Activated naive CD4-positive, alpha-beta T cell treated with anti-CD3 and anti-CD28 coated beads, Interleukin-2, amount 50 U/mL, for 72 hours (primary cell): ENCODE data around the gene STARD4. TPM values are rescaled to one million over a fixed set of nuclear protein-coding genes. Genes with fewer than 3 reads are reported as not detected.
A peak's percentile ranks its signal among the peaks of the same experiment; 100 is the strongest.

Experiments
- ATAC-seq, 2 donors: fragments of 150-1000 bp; cut with Tn5 transposase; 2 replicates each; pipeline ENCODE4 v1.10.0; 2021; ENCODE audit warnings: mild to moderate bottlenecking in 2 of 2, moderate library complexity in 2 of 2
- DNase-seq, 2 donors: peaks; one replicate each; pipeline ENCODE4 v3.0.0; 2021 to 2022; ENCODE audit warnings: low spot score in 2 of 2
- H3K27ac Mint-ChIP-seq, 2 donors: one replicate each; pipeline ENCODE4 v1.8.0; 2022; ENCODE audit warnings: mild to moderate bottlenecking in 2 of 2, mixed read lengths in 2 of 2
- H3K36me3 Mint-ChIP-seq, 2 donors: one replicate each; pipeline ENCODE4 v1.8.0; 2022; ENCODE audit warnings: mixed read lengths in 2 of 2
- H3K9me3 Mint-ChIP-seq, 2 donors: one replicate each; pipeline ENCODE4 v1.8.0; 2022; ENCODE audit warnings: mixed read lengths in 2 of 2
- total RNA-seq, 2 donors: library from RNA; stranded (reverse); gene quantifications; one replicate each; pipeline ENCODE4 v1.2.3, GENCODE V29; 2022

The STARD4 gene
- 100 to 1,000 TPM in 1 of 2 donors, 10 to 100 TPM in 1; 43.0 to 108 TPM for total RNA-seq

DNA sequence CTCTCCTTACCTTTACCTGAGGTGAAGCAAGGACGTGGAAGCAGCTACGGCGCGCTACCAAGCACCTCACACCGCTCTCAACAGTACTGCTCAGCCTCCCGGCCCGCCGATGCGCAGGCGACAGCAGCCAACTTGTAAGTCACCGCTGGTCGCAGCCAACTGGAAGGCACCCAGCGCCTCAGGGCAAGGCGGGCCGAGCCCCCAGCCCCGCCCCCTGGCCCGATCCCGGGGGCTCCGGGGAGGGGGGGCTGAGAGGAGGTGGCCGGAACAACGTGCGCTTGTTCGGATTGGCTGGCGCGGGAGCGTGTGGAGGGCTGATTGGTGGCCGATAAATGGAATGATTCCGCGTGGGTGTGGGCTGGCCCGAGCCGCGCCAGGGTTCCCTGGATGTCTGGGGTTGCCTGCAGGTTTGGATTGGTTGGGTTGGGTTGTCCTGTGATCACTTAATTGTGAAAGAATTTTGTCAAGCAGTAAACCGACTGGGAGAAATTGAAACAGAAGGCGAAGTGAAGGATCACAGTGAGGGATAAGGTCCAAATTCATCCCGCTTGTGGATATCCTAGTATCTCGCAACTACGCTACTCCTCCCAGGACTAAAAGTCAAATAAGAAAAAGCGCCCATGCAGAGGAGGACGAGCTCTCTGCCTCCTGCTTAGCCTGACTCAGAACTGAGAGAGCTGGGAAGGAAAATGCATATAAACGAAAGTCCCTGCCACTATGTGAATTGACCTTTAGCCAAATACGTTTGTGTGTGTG lies at the start of gene STARD4:
Gene STARD4, minus strand, starts transcription at position 161 of the 756 bp plus-strand sequence. CDS start 5,102 bp downstream, outside the sequence.
- DNase-seq (peak; percentile 92 to 95), ATAC-seq (peak; percentile 89 to 96)
- Mint-ChIP-seq H3K36me3 (peaks cover 13 to 16% of the 10 kb centered on the region in 2 donors), H3K9me3 (no peaks in the 10 kb centered on the region), H3K27ac (peak within 1 kb of the TSS; percentile 99)

GRCh38 chr5:111559680-111560079 lies 47.3 kb upstream of the STARD4 start:
- DNase-seq (no peak), ATAC-seq (no peak)
- Mint-ChIP-seq H3K27ac (no peak overlapping the region), H3K36me3 (peaks cover 7 to 12% of the 10 kb centered on the region in 2 donors), H3K9me3 (peaks cover 8 to 9% of the 10 kb centered on the region in 2 donors)

- ATAC-seq (no peak), DNase-seq (no peak)
- Mint-ChIP-seq H3K27ac (no peak overlapping the region), H3K36me3 (peaks cover 7 to 12% of the 10 kb centered on the region in 2 donors), H3K9me3 (peaks cover 8 to 9% of the 10 kb centered on the region in 2 donors)
These were observed 45.4 kb upstream of the STARD4 start for GRCh38 chr5:111557686-111558085.

DNA sequence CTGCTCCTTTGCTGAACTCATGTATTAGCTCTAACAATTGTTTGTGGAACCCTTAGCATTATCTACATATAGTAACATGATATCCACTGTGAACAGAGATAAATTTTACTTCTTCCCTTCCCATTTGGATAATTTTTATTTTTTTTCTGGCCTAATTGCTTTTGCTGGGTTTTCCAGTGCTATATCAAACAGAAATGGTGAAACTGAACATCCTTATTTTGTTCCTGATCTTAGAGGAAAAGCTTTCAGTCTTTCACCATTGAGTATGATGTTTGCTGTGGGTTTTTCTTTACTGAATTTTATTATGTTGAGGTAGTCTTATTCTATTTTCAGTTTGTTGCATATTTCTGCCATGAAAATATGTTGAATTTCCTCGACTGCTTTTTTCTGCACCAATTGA lies 44.8 kb upstream of the STARD4 start:
- ATAC-seq (no peak), DNase-seq (no peak)
- H3K9me3 Mint-ChIP-seq = peaks cover 8 to 9% of the 10 kb centered on the region in 2 donors
- H3K27ac Mint-ChIP-seq = no peak overlapping the region
- peaks cover 7 to 12% of the 10 kb centered on the region in 2 donors for H3K36me3 Mint-ChIP-seq

DNA sequence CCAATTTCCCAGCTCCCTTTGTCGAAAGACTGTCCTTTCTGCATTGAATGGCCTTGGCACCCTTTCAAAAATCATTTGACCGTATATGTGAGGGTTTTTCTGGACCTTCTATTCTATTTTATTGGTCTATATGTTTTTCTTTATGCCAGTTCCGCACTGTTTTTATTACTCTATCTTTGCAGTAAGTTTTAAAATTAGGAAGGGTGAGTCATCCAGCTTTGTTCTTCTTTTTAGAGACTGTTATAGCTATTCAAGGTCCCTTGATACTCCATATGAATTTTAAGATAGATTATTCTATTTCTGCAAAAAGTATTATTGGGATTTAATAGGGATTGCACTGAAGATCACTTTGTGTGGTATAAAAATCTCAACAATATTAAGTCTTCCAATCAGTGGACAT lies 44.2 kb upstream of the STARD4 start:
- Mint-ChIP-seq H3K9me3 (peaks cover 8 to 9% of the 10 kb centered on the region in 2 donors), H3K27ac (no peak overlapping the region), H3K36me3 (peaks cover 7 to 12% of the 10 kb centered on the region in 2 donors)
- ATAC-seq (no peak), DNase-seq (no peak)

- Mint-ChIP-seq H3K9me3 (peaks cover 8 to 9% of the 10 kb centered on the region in 2 donors), H3K27ac (no peak overlapping the region), H3K36me3 (peaks cover 7 to 12% of the 10 kb centered on the region in 2 donors)
- no peak for ATAC-seq
- DNase-seq = no peak
These were observed 43.4 kb upstream of the STARD4 start for GRCh38 chr5:111555760-111556159.

- Mint-ChIP-seq H3K36me3 (no peaks in the 10 kb centered on the region), H3K9me3 (no peaks in the 10 kb centered on the region), H3K27ac (no peak overlapping the region)
- no peak for ATAC-seq
- no peak for DNase-seq
These were observed 41.5 kb upstream of the STARD4 start for GRCh38 chr5:111553868-111554267.

GRCh38 chr5:111552896-111553295 lies 40.6 kb upstream of the STARD4 start:
- DNase-seq (no peak), ATAC-seq (no peak)
- H3K9me3 Mint-ChIP-seq = no peaks in the 10 kb centered on the region
- H3K36me3 Mint-ChIP-seq = no peaks in the 10 kb centered on the region
- no peak overlapping the region for H3K27ac Mint-ChIP-seq

DNA sequence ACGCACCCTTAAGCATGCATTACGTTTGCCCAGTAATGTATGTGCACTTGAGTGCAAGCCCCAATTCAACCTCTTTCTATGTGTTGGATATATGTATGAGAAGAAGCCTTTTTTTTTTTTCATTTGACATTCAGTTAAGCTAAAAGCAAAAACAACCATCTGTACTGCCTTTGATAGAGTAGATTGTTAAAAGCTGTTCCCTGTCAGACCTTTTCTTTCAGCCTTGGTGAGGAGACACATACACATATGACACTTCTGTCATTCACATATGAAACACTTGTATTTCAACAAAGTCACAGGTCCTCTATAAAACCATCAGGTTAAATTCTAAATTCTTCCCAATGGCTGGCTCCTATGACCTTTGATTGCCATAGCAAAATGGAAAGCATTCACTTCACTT lies 40.2 kb upstream of the STARD4 start:
- Mint-ChIP-seq H3K9me3 (no peaks in the 10 kb centered on the region), H3K36me3 (no peaks in the 10 kb centered on the region), H3K27ac (no peak overlapping the region)
- no peak for DNase-seq
- no peak for ATAC-seq

GRCh38 chr5:111551569-111552275 lies 39.4 kb upstream of the STARD4 start:
- Mint-ChIP-seq H3K27ac (peak overlapping the region; percentile 3 to 59), H3K9me3 (no peaks in the 10 kb centered on the region), H3K36me3 (no peaks in the 10 kb centered on the region)
- ATAC-seq (peak; percentile 61 to 71), DNase-seq (no peak)

DNA sequence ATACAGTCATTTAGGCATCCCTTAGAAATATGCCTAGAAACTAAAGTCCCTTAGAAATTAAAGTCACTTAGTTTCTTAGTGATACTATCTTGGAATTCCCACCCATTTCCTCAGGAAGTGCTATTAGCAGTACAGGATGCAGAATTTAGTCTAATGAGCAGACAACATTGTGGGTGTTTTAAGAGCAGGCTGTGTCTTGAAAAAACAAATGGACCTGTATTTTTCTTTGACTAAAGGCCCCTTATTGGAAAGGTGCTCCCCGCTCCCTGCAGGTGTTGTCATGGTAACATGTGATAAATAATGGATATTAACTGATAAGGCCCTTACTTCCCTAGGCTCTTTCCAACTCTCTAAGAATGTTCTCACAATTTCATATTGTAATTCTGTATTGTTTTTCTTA lies 38.8 kb upstream of the STARD4 start:
- no peak for DNase-seq
- ATAC-seq = no peak
- H3K36me3 Mint-ChIP-seq = no peaks in the 10 kb centered on the region
- H3K9me3 Mint-ChIP-seq = no peaks in the 10 kb centered on the region
- H3K27ac Mint-ChIP-seq = peak overlapping the region; percentile 3 to 59

GRCh38 chr5:111550282-111551020 lies 38.1 kb upstream of the STARD4 start:
- H3K9me3 Mint-ChIP-seq = no peaks in the 10 kb centered on the region
- peak overlapping the region in 1 of 2 donors; percentile 59 for H3K27ac Mint-ChIP-seq
- DNase-seq (peak; percentile 61 to 82), ATAC-seq (peak; percentile 82 to 90)
- no peaks in the 10 kb centered on the region for H3K36me3 Mint-ChIP-seq

GRCh38 chr5:111548992-111549649 lies 36.8 kb upstream of the STARD4 start:
- Mint-ChIP-seq H3K9me3 (no peaks in the 10 kb centered on the region), H3K36me3 (no peaks in the 10 kb centered on the region), H3K27ac (no peak overlapping the region)
- no peak for ATAC-seq
- DNase-seq = no peak

GRCh38 chr5:111548348-111548950 lies 36.1 kb upstream of the STARD4 start:
- Mint-ChIP-seq H3K9me3 (no peaks in the 10 kb centered on the region), H3K36me3 (no peaks in the 10 kb centered on the region), H3K27ac (no peak overlapping the region)
- ATAC-seq (no peak), DNase-seq (no peak)

DNA sequence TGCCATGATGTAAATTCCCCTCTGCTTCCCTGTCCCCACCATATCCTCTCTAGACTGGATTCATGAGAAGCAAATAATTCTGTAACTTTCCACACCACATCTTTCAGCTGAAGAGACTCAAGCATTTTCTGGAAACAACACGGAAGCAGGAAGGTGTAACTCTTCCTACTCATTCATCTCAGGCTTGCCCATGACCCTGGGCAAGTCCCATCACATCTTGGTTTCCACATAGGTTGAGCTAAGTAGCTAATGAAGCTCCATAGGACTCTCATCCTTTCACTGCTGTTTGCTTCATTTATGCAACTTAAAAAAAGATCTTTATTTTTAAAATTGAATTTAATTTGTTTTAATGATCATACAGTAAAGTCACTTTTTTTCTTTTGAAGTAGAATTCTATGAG lies 32.7 kb upstream of the STARD4 start:
- no peak for ATAC-seq

More for the DNA sequence above, 32.7 kb upstream of the STARD4 start:
- Mint-ChIP-seq H3K36me3 (no peaks in the 10 kb centered on the region), H3K27ac (no peak overlapping the region), H3K9me3 (no peaks in the 10 kb centered on the region)
- DNase-seq = no peak
